HepG2 (cell line): ENCODE results near the gene NRL. TPM values are rescaled to one million over a fixed set of nuclear protein-coding genes. Genes with fewer than 3 reads are reported as not detected.

Source experiments
- ATRX ChIP-seq: sonication (generic); formaldehyde crosslinking; IDR thresholded peaks from 2 replicates; pipeline ENCODE4 v1.4.0; 2020; ENCODE audit warnings: missing genetic modification reagents, borderline replicate concordance
- BRCA1 ChIP-seq: sonication (generic); formaldehyde crosslinking; IDR thresholded peaks from 2 replicates; pipeline ENCODE4 v1.4.0; 2020; ENCODE audit warnings: missing genetic modification reagents
- CBX1 ChIP-seq: IDR thresholded peaks from one replicate; pipeline ENCODE4 v1.6.1; 2016; ENCODE audit warnings: antibody characterized with exemption, low read depth
- DDIT3 ChIP-seq: sonication (generic); formaldehyde crosslinking; IDR thresholded peaks from 2 replicates; pipeline ENCODE4 v1.4.0; 2020; ENCODE audit warnings: mild to moderate bottlenecking, missing genetic modification reagents
- ELK4 ChIP-seq: sonication (generic); formaldehyde crosslinking; IDR thresholded peaks from 2 replicates; pipeline ENCODE4 v1.9.0; 2021; ENCODE audit warnings: missing genetic modification reagents, borderline replicate concordance
- FLYWCH1 ChIP-seq: sonication (generic); formaldehyde crosslinking; IDR thresholded peaks from 2 replicates; pipeline ENCODE4 v1.8.1; 2023; ENCODE audit warnings: mild to moderate bottlenecking, missing genetic modification reagents
- GABPA ChIP-seq, 2 experiments: IDR thresholded peaks; 2 replicates each; pipeline ENCODE4 v1.6.1; 2011 to 2016; ENCODE audit warnings: low read depth in 2 of 2, low read length in 1 of 2, missing biosample characterization in 1 of 2, missing genetic modification characterization in 1 of 2
- HCFC1 ChIP-seq: fragments of 150-350 bp; IDR thresholded peaks from 2 replicates; pipeline ENCODE4 v1.6.1; 2014; ENCODE audit warnings: low read depth, low read length
- KDM4B ChIP-seq: sonication (generic); formaldehyde crosslinking; IDR thresholded peaks from 2 replicates; pipeline ENCODE4 v1.4.0; 2020; ENCODE audit warnings: missing genetic modification reagents
- MTERF4 ChIP-seq: sonication (generic); formaldehyde crosslinking; IDR thresholded peaks from 2 replicates; pipeline ENCODE4 v1.8.0; 2023; ENCODE audit warnings: mild to moderate bottlenecking, missing genetic modification reagents
- NBN ChIP-seq: fragments of 450-650 bp; conservative IDR thresholded peaks from 2 replicates; pipeline ENCODE4 v1.6.1; 2017
- NRL ChIP-seq: sonication (generic); formaldehyde crosslinking; IDR thresholded peaks from 2 replicates; pipeline ENCODE4 v1.5.0; 2020; ENCODE audit warnings: missing genetic modification reagents, mild to moderate bottlenecking, moderate library complexity, borderline replicate concordance
- PAX8 ChIP-seq: sonication (generic); formaldehyde crosslinking; IDR thresholded peaks from 2 replicates; pipeline ENCODE4 v1.8.0; 2022; ENCODE audit warnings: mild to moderate bottlenecking, missing genetic modification reagents, borderline replicate concordance
- RARG ChIP-seq: sonication (generic); formaldehyde crosslinking; IDR thresholded peaks from 2 replicates; pipeline ENCODE4 v1.4.0; 2020; ENCODE audit warnings: low read depth, mild to moderate bottlenecking, missing genetic modification reagents
- TAF15 ChIP-seq: fragments of 200-400 bp; formaldehyde crosslinking; IDR thresholded peaks from one replicate; pipeline ENCODE4 v1.6.1; 2018; ENCODE audit warnings: mild to moderate bottlenecking, low read depth, low read length; ENCODE audit not compliant: poor library complexity, severe bottlenecking
- TBL1XR1 ChIP-seq: fragments of 150-350 bp; IDR thresholded peaks from 2 replicates; pipeline ENCODE4 v1.6.1; 2014; ENCODE audit warnings: borderline replicate concordance, low read length; ENCODE audit not compliant: partially characterized antibody
- ZNF136 ChIP-seq: sonication (generic); formaldehyde crosslinking; IDR thresholded peaks from 2 replicates; pipeline ENCODE4 v1.8.1; 2022; ENCODE audit warnings: low read depth, mild to moderate bottlenecking, moderate library complexity, missing genetic modification reagents
- ZNF44 ChIP-seq: sonication (generic); formaldehyde crosslinking; IDR thresholded peaks from 2 replicates; pipeline ENCODE4 v1.5.1; 2020; ENCODE audit warnings: mild to moderate bottlenecking, missing genetic modification reagents
- ZNF530 ChIP-seq: sonication (generic); formaldehyde crosslinking; IDR thresholded peaks from 2 replicates; pipeline ENCODE4 v1.5.0; 2020; ENCODE audit warnings: low read depth, mild to moderate bottlenecking, missing genetic modification reagents
- ZNF550 ChIP-seq: sonication (generic); formaldehyde crosslinking; IDR thresholded peaks from 2 replicates; pipeline ENCODE4 v1.4.0; 2020; ENCODE audit warnings: mild to moderate bottlenecking, missing genetic modification reagents, borderline replicate concordance
- ZNF556 ChIP-seq: sonication (generic); formaldehyde crosslinking; IDR thresholded peaks from 2 replicates; pipeline ENCODE4 v1.4.0; 2020; ENCODE audit warnings: mild to moderate bottlenecking, missing genetic modification reagents, borderline replicate concordance
- polyA plus RNA-seq, 8 experiments: library from polyadenylated mRNA; depleted of rRNA in 3 of 8; stranded (reverse) in 7 of 8; unstranded in 1 of 8; fragments of >200 nt; fragmentation: Illumina TruSeq in 4 of 8; extraction: Trizol in 4 of 8; gene quantifications; 2 replicates each; pipeline versions ENCODE4 v1.2.1 to v1.2.3, GENCODE V29; 2011 to 2016; ENCODE audit warnings: low read depth in 4 of 8, missing spikeins in 1 of 8, mixed read lengths in 1 of 8; ENCODE audit not compliant: insufficient read depth in 1 of 8
- total RNA-seq, 5 experiments: library from RNA; depleted of rRNA; stranded (reverse); fragments of >200 nt; fragmentation: Illumina TruSeq; extraction: Trizol; gene quantifications; 2 replicates each; pipeline ENCODE4 v1.2.3, GENCODE V29; 2016; ENCODE audit warnings: low read depth in 1 of 5
- TF ChIP-seq, protein P1 (sequence below): sonication (generic); formaldehyde crosslinking; IDR thresholded peaks from 2 replicates; pipeline ENCODE4 v1.5.1; 2020; ENCODE audit warnings: missing genetic modification reagents, mild to moderate bottlenecking, borderline replicate concordance
- TF ChIP-seq, protein P2 (sequence below): sonication (generic); formaldehyde crosslinking; IDR thresholded peaks from 2 replicates; pipeline ENCODE4 v1.4.0; 2020; ENCODE audit warnings: missing genetic modification reagents, low read depth, mild to moderate bottlenecking, borderline replicate concordance

NRL gene
- total and polyA plus RNA-seq, 2 of the 13 experiments (the other 11 are each of a cell fraction or from before 2014, with no cell fraction given): 2.5 to 4.7 TPM

DNA sequence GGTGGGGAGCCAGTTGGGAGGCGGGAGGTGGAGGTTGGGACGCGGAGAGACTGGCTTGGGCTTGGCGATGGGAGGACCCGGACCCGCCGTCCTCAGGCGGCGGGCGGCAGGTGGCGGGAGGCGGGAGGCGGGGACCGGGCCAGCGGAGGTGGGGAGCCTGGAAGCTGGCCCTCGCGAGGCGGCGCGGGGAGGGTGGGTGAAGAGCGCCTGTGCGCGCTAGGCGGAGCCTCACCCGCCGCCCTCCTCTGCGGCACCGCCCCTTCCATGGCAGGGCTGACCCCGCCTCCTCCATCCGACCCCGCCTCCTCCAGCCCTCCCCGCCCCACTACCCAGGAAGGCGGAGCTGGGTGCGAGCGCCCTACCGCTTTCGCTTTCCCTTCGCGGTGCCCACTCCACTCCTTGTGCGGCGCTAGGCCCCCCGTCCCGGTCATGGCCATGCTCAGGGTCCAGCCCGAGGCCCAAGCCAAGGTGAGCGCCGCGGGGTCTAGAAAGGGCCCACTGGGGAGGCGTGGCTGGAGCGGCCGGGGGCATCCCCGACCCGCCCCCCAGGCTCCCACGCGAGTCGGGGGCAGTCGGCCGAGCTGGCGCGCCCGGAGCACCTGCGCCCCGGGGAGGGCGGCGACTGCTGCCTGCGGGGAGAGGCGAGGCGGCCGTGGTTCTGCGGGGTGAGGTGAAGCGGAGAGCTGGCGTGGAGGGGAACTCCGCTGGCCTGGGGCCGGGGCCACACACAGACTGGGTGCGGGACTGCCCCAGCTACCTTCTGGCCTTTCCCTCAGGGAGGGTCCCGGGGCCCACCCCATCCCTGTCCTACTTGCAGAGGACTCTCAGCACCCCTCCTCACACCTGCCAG is 21.3 kb upstream of the NRL start, which contains the start of gene PSME1 (continued):
- TF ChIP-seq, protein P1, sequence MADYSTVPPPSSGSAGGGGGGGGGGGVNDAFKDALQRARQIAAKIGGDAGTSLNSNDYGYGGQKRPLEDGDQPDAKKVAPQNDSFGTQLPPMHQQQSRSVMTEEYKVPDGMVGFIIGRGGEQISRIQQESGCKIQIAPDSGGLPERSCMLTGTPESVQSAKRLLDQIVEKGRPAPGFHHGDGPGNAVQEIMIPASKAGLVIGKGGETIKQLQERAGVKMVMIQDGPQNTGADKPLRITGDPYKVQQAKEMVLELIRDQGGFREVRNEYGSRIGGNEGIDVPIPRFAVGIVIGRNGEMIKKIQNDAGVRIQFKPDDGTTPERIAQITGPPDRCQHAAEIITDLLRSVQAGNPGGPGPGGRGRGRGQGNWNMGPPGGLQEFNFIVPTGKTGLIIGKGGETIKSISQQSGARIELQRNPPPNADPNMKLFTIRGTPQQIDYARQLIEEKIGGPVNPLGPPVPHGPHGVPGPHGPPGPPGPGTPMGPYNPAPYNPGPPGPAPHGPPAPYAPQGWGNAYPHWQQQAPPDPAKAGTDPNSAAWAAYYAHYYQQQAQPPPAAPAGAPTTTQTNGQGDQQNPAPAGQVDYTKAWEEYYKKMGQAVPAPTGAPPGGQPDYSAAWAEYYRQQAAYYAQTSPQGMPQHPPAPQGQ (CRISPR knock-in tag): no peak
- TF ChIP-seq GABPA (IDR thresholded peaks at IDR 0.05; ENCODE audit: low read depth, low read length) (no peak), GABPA (CRISPR knock-in tag; IDR thresholded peaks at IDR 0.05; ENCODE audit: low read depth) (no peak), DDIT3 (CRISPR knock-in tag) (no peak), ZNF136 (CRISPR knock-in tag) (peak; percentile 91; the same call in 1 of the 2 replicates), CBX1 (no peak), ZNF556 (CRISPR knock-in tag) (no peak; the same call in 1 of the 2 replicates), HCFC1 (peak; percentile 13; the same call in 1 of the 2 replicates), MTERF4 (no peak), ATRX (CRISPR knock-in tag) (no peak), NBN (no peak), ZNF530 (CRISPR knock-in tag) (no peak), TAF15 (peak; percentile 81), FLYWCH1 (CRISPR knock-in tag) (no peak), TBL1XR1 (no peak), ZNF44 (no peak), ZNF550 (CRISPR knock-in tag) (peak; percentile 72; the same call in 1 of the 2 replicates), PAX8 (CRISPR knock-in tag) (no peak), ELK4 (no peak), NRL (CRISPR knock-in tag) (no peak), KDM4B (CRISPR knock-in tag) (peak; percentile 9; the same call in 1 of the 2 replicates), RARG (CRISPR knock-in tag) (no peak), BRCA1 (CRISPR knock-in tag) (no peak; the same call in 1 of the 2 replicates)
- TF ChIP-seq, protein P2, sequence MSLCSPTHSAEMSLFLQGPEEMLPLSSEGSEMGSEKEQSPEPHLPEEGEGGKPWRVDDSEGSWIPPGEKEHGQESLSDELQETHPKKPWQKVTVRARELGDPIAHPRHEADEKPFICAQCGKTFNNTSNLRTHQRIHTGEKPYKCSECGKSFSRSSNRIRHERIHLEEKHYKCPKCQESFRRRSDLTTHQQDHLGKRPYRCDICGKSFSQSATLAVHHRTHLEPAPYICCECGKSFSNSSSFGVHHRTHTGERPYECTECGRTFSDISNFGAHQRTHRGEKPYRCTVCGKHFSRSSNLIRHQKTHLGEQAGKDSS (CRISPR knock-in tag): peak; percentile 72
